Panc1 (cell line): ENCODE results near the gene C21orf91. TPM values are rescaled to one million over a fixed set of nuclear protein-coding genes. Genes with fewer than 3 reads are reported as not detected.

Source experiments
- ATAC-seq: fragments of 200-7000 bp; cut with Tn5 transposase; 2 replicates; pipeline ENCODE4 v1.9.1; 2020; ENCODE audit warnings: mild to moderate bottlenecking, moderate library complexity
- BruUV-seq: library from RNA; stranded (reverse); fragments of 400-500 nt; replicated peaks from 2 replicates; lab custom pipeline; 2021; lab: Mats Ljungman, UMichigan
- CTCF ChIA-PET: fragments of 300-600 bp; sonication (Branson Sonifier 250); formaldehyde crosslinking; loops from one replicate; lab custom pipeline; 2022; ENCODE audit warnings: antibody characterized with exemption; lab: Charles Lee
- POLR2A ChIA-PET: fragments of 300-600 bp; sonication (Branson Sonifier 250); formaldehyde crosslinking; loops from one replicate; lab custom pipeline; 2022; ENCODE audit warnings: antibody characterized with exemption; lab: Charles Lee
- DNase-seq: peaks from one replicate; pipeline ENCODE4 v3.0.0-alpha.2; 2010; ENCODE audit warnings: low read depth, low spot score
- H3K27ac ChIP-seq: 2 replicates; pipeline ENCODE4 v1.5.1; 2011; ENCODE audit warnings: mild to moderate bottlenecking, low read length, inconsistent platforms
- H3K27me3 ChIP-seq: fragments of 200-500 bp; sonication (Bioruptor generic); 2 replicates; pipeline ENCODE4 v1.6.0; 2014; ENCODE audit warnings: low read length, inconsistent platforms; ENCODE audit not compliant: control insufficient read depth, insufficient read depth
- H3K36me3 ChIP-seq: fragments of 200-500 bp; sonication (Bioruptor generic); 2 replicates; pipeline ENCODE4 v1.5.1; 2014; ENCODE audit warnings: inconsistent platforms, mild to moderate bottlenecking, low read length, moderate library complexity; ENCODE audit not compliant: control insufficient read depth, insufficient read depth
- H3K4me1 ChIP-seq: 2 replicates; pipeline ENCODE4 v1.5.1; 2011; ENCODE audit warnings: inconsistent platforms, mild to moderate bottlenecking, low read length, moderate library complexity; ENCODE audit not compliant: control insufficient read depth, insufficient read depth
- H3K4me3 ChIP-seq, 2 experiments: 2 replicates each; pipeline ENCODE4 v1.5.1; 2011 to 2012; ENCODE audit warnings: low read depth in 2 of 2, low read length in 2 of 2, mild to moderate bottlenecking in 2 of 2, inconsistent platforms in 1 of 2, moderate library complexity in 1 of 2
- H3K9me3 ChIP-seq: fragments of 200-500 bp; sonication (Bioruptor generic); 2 replicates; pipeline ENCODE4 v1.5.1; 2014; ENCODE audit warnings: low read depth, mild to moderate bottlenecking, inconsistent platforms, low read length, moderate library complexity; ENCODE audit not compliant: control insufficient read depth, insufficient read depth
- CTCF ChIP-seq: fragments of 450-650 bp; IDR thresholded peaks from 2 replicates; pipeline ENCODE4 v1.5.1; 2017; ENCODE audit warnings: mild to moderate bottlenecking
- POLR2AphosphoS5 ChIP-seq: IDR thresholded peaks from 2 replicates; pipeline ENCODE4 v1.6.1; 2012; ENCODE audit warnings: mild to moderate bottlenecking, low read depth, low read length, moderate library complexity
- REST ChIP-seq, 2 experiments: IDR thresholded peaks; 2 replicates each; pipeline ENCODE4 v1.6.1; 2011 to 2012; ENCODE audit warnings: low read depth in 2 of 2, control low read depth in 1 of 2, low read length in 1 of 2, mild to moderate bottlenecking in 1 of 2, moderate library complexity in 1 of 2; ENCODE audit not compliant: insufficient read depth in 1 of 2
- SIN3A ChIP-seq: IDR thresholded peaks from 2 replicates; pipeline ENCODE4 v1.6.1; 2012; ENCODE audit warnings: low read depth, mild to moderate bottlenecking, low read length, moderate library complexity, borderline replicate concordance; ENCODE audit not compliant: insufficient read depth
- TCF7L2 ChIP-seq: IDR thresholded peaks from 2 replicates; pipeline ENCODE4 v1.6.1; 2011; ENCODE audit warnings: mild to moderate bottlenecking, low read depth, low read length, inconsistent platforms
- in situ Hi-C: cut with HindIII; loops from 2 replicates; pipeline ENCODE4 v1.10.0; 2016; ENCODE audit warnings: low sequenced_read_pairs, low pct_unique_long_range_greater_than_20kb
- intact Hi-C: fragments of 100-400 bp; cut with micrococcal nuclease; formaldehyde crosslinking; loops from one replicate; pipeline ENCODE4 v1.10.0; 2022; ENCODE audit not compliant: unreplicated experiment
- total RNA-seq: library from RNA; stranded (reverse); gene quantifications from one replicate; pipeline ENCODE4 v1.2.1, GENCODE V29; 2021; ENCODE audit not compliant: unreplicated experiment

Gene C21orf91
- total RNA-seq, 1 experiment from 2014 or later = 13.3 TPM

- H3K36me3 ChIP-seq = no peaks in the 10 kb centered on the region; the same call in 1 of the 2 replicates
- no peak for TF ChIP-seq POLR2AphosphoS5
- TF ChIP-seq SIN3A = no peak
- TF ChIP-seq CTCF = no peak
- no peak for TF ChIP-seq REST (IDR thresholded peaks at IDR 0.05; ENCODE audit: insufficient read depth in 1 of 2, low read depth in 2 of 2, low read length in 1 of 2)
- TF ChIP-seq TCF7L2 = no peak
- in situ Hi-C loops = no loop called here
- no peaks in the 10 kb centered on the region for H3K27me3 ChIP-seq
- ATAC-seq (no peak), DNase-seq (no peak)
- H3K4me1 ChIP-seq = no peaks in the 10 kb centered on the region
- no peaks in the 10 kb centered on the region for H3K9me3 ChIP-seq
- no peak overlapping the region for H3K27ac ChIP-seq
- ChIA-PET POLR2A (no interaction called here), CTCF (no interaction called here)
- no TSS peak for BruUV-seq
- intact Hi-C loops = no loop called here
- no peak overlapping the region for H3K4me3 ChIP-seq
Observed at GRCh38 chr21:17795146-17796036, 23.8 kb downstream of the C21orf91 start.

- no peak for DNase-seq
- Histone ChIP-seq H3K27ac (no peak overlapping the region), H3K36me3 (no peaks in the 10 kb centered on the region; the same call in 1 of the 2 replicates), H3K4me1 (no peaks in the 10 kb centered on the region), H3K9me3 (no peaks in the 10 kb centered on the region), H3K4me3 (no peak overlapping the region), H3K27me3 (no peaks in the 10 kb centered on the region)
- no TSS peak for BruUV-seq
- in situ Hi-C loops (no loop called here), intact Hi-C loops (no loop called here)
- TF ChIP-seq REST (IDR thresholded peaks at IDR 0.05; ENCODE audit: insufficient read depth in 1 of 2, low read depth in 2 of 2, low read length in 1 of 2) (no peak), TCF7L2 (no peak), CTCF (no peak)
- CTCF ChIA-PET = interaction anchor here (0.7 kb wide), 1 partner anchor 114 kb away, joined by 7 read pairs; no protein-coding TSS in a partner anchor
- POLR2A ChIA-PET = no interaction called here
- ATAC-seq = no peak
Observed at GRCh38 chr21:17794518-17795145, 24.5 kb downstream of the C21orf91 start.
